Measurements from ENCODE around the gene TCL1A.

Gene TCL1A

GRCh38 chr14:95759941-95760340 is 46.0 kb upstream of the TCL1A start:
- Histone ChIP-seq H3K23ac (ENCODE audit: low read length in 2 of 2) (no peak overlapping the region), H3K79me1 (replicated peaks; ENCODE audit: low read length, poor library complexity, severe bottlenecking) (no peaks in the 10 kb centered on the region), H2BK15ac (ENCODE audit: low read depth, poor library complexity, severe bottlenecking) (no peak overlapping the region), H3K4me2 (ENCODE audit: low read length, poor library complexity, severe bottlenecking) (no peak overlapping the region), H3K9me3 (ENCODE audit: control insufficient read depth, low read length) (peaks cover 2% of the 10 kb centered on the region), H3K4me3 (ENCODE audit: insufficient read depth in 1 of 2, low read depth in 1 of 2, low read length in 2 of 2) (no peak overlapping the region), H2AK5ac (ENCODE audit: low read length, severe bottlenecking) (no peak overlapping the region), H2BK12ac (ENCODE audit: low read length in 2 of 2) (no peak overlapping the region), H2AFZ (ENCODE audit: low read depth, low read length) (no peak overlapping the region), H3K36me3 (ENCODE audit: control insufficient read depth in 1 of 2, insufficient read depth in 2 of 2, low read depth in 1 of 2, low read length in 2 of 2) (no peaks in the 10 kb centered on the region), H2BK120ac (ENCODE audit: low read depth, low read length) (no peak overlapping the region), H3K27ac (ENCODE audit: low read length, poor library complexity, severe bottlenecking) (no peak overlapping the region), H3K4me1 (ENCODE audit: control insufficient read depth, insufficient read depth, low read depth, low read length) (no peaks in the 10 kb centered on the region), H3K4ac (ENCODE audit: low read depth in 1 of 2, low read length in 2 of 2) (no peak overlapping the region), H2BK5ac (ENCODE audit: low read depth, low read length, poor library complexity, severe bottlenecking) (no peak overlapping the region), H3K27me3 (ENCODE audit: control insufficient read depth in 1 of 2, insufficient read depth in 1 of 2, low read length in 2 of 2) (peaks cover 0 to 3% of the 10 kb centered on the region in 2 experiments), H4K91ac (ENCODE audit: low read length) (no peak overlapping the region), H3K18ac (ENCODE audit: low read depth in 1 of 2, low read length in 2 of 2) (no peak overlapping the region), H3K9ac (ENCODE audit: low read length) (no peak overlapping the region), H4K8ac (ENCODE audit: low read length) (no peak overlapping the region), H3K14ac (ENCODE audit: low read length in 2 of 2) (no peak overlapping the region)
- DNase-seq: no peak

GRCh38 chr14:95758331-95758730 is 44.4 kb upstream of the TCL1A start:
- Histone ChIP-seq H4K8ac (ENCODE audit: low read length) (no peak overlapping the region), H3K79me1 (replicated peaks; ENCODE audit: low read length, poor library complexity, severe bottlenecking) (no peaks in the 10 kb centered on the region), H2BK15ac (ENCODE audit: low read depth, poor library complexity, severe bottlenecking) (no peak overlapping the region), H2AK5ac (ENCODE audit: low read length, severe bottlenecking) (no peak overlapping the region), H3K36me3 (ENCODE audit: control insufficient read depth in 1 of 2, insufficient read depth in 2 of 2, low read depth in 1 of 2, low read length in 2 of 2) (no peaks in the 10 kb centered on the region), H2AFZ (ENCODE audit: low read depth, low read length) (no peak overlapping the region), H3K4me3 (ENCODE audit: insufficient read depth in 1 of 2, low read depth in 1 of 2, low read length in 2 of 2) (no peak overlapping the region), H3K4me1 (ENCODE audit: control insufficient read depth, insufficient read depth, low read depth, low read length) (no peaks in the 10 kb centered on the region), H3K18ac (ENCODE audit: low read depth in 1 of 2, low read length in 2 of 2) (no peak overlapping the region), H3K4me2 (ENCODE audit: low read length, poor library complexity, severe bottlenecking) (no peak overlapping the region), H3K9ac (ENCODE audit: low read length) (no peak overlapping the region), H3K9me3 (ENCODE audit: control insufficient read depth, low read length) (no peaks in the 10 kb centered on the region), H4K91ac (ENCODE audit: low read length) (no peak overlapping the region), H2BK120ac (ENCODE audit: low read depth, low read length) (no peak overlapping the region), H3K23ac (ENCODE audit: low read length in 2 of 2) (no peak overlapping the region), H2BK5ac (ENCODE audit: low read depth, low read length, poor library complexity, severe bottlenecking) (no peak overlapping the region), H3K27ac (ENCODE audit: low read length, poor library complexity, severe bottlenecking) (no peak overlapping the region), H3K27me3 (ENCODE audit: control insufficient read depth in 1 of 2, insufficient read depth in 1 of 2, low read length in 2 of 2) (peaks cover 0 to 3% of the 10 kb centered on the region in 2 experiments), H3K14ac (ENCODE audit: low read length in 2 of 2) (no peak overlapping the region), H3K4ac (ENCODE audit: low read depth in 1 of 2, low read length in 2 of 2) (no peak overlapping the region), H2BK12ac (ENCODE audit: low read length in 2 of 2) (no peak overlapping the region)
- WGBS: 70% methylated on average over 7 of the region's 7 CpGs
- DNase-seq: no peak

DNA sequence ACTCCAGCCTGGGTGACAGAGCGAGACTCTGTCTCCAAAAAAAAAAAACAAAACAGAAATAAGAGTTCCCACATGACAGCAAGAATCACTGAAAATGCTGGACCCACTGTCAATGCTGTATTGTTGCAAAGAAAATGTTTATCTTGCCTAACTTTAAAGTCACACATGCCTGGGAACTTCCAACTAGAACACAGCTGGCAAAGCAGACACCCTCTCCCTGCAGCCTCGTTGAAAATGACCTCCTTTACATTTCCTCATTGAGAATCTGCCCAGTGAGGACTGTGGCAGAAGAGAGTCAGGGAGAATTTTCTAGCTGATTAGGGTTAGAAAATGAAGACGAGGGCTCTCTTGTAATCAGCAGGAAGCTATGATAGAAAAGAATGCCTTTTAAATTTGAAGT is 42.8 kb upstream of the TCL1A start:
- Histone ChIP-seq H3K4ac (ENCODE audit: low read depth in 1 of 2, low read length in 2 of 2) (no peak overlapping the region), H3K9ac (ENCODE audit: low read length) (no peak overlapping the region), H2AK5ac (ENCODE audit: low read length, severe bottlenecking) (no peak overlapping the region), H3K36me3 (ENCODE audit: control insufficient read depth in 1 of 2, insufficient read depth in 2 of 2, low read depth in 1 of 2, low read length in 2 of 2) (no peaks in the 10 kb centered on the region), H3K27me3 (ENCODE audit: control insufficient read depth in 1 of 2, insufficient read depth in 1 of 2, low read length in 2 of 2) (peaks cover 0 to 3% of the 10 kb centered on the region in 2 experiments), H3K27ac (ENCODE audit: low read length, poor library complexity, severe bottlenecking) (no peak overlapping the region), H2BK5ac (ENCODE audit: low read depth, low read length, poor library complexity, severe bottlenecking) (no peak overlapping the region), H3K23ac (ENCODE audit: low read length in 2 of 2) (no peak overlapping the region), H4K91ac (ENCODE audit: low read length) (no peak overlapping the region), H4K8ac (ENCODE audit: low read length) (no peak overlapping the region), H3K4me3 (ENCODE audit: insufficient read depth in 1 of 2, low read depth in 1 of 2, low read length in 2 of 2) (no peak overlapping the region), H3K14ac (ENCODE audit: low read length in 2 of 2) (no peak overlapping the region), H3K4me1 (ENCODE audit: control insufficient read depth, insufficient read depth, low read depth, low read length) (no peaks in the 10 kb centered on the region), H3K4me2 (ENCODE audit: low read length, poor library complexity, severe bottlenecking) (no peak overlapping the region), H3K18ac (ENCODE audit: low read depth in 1 of 2, low read length in 2 of 2) (no peak overlapping the region), H2BK12ac (ENCODE audit: low read length in 2 of 2) (no peak overlapping the region), H2BK120ac (ENCODE audit: low read depth, low read length) (no peak overlapping the region), H3K79me1 (replicated peaks; ENCODE audit: low read length, poor library complexity, severe bottlenecking) (no peaks in the 10 kb centered on the region), H2AFZ (ENCODE audit: low read depth, low read length) (no peak overlapping the region), H2BK15ac (ENCODE audit: low read depth, poor library complexity, severe bottlenecking) (no peak overlapping the region), H3K9me3 (ENCODE audit: control insufficient read depth, low read length) (no peaks in the 10 kb centered on the region)
- WGBS: 63% methylated on average over 2 of the region's 3 CpGs
- no peak for DNase-seq

- no peak overlapping the region for H3K4me2 ChIP-seq (ENCODE audit: low read length, poor library complexity, severe bottlenecking)
- H2AK5ac ChIP-seq (ENCODE audit: low read length, severe bottlenecking): no peak overlapping the region
- H2BK12ac ChIP-seq (ENCODE audit: low read length in 2 of 2): no peak overlapping the region
- H3K4ac ChIP-seq (ENCODE audit: low read depth in 1 of 2, low read length in 2 of 2): no peak overlapping the region
- no peak overlapping the region for H3K4me3 ChIP-seq (ENCODE audit: insufficient read depth in 1 of 2, low read depth in 1 of 2, low read length in 2 of 2)
- no peak overlapping the region for H3K9ac ChIP-seq (ENCODE audit: low read length)
- H3K27me3 ChIP-seq (ENCODE audit: control insufficient read depth in 1 of 2, insufficient read depth in 1 of 2, low read length in 2 of 2): no peaks in the 10 kb centered on the region
- H2BK5ac ChIP-seq (ENCODE audit: low read depth, low read length, poor library complexity, severe bottlenecking): no peak overlapping the region
- no peak overlapping the region for H2BK120ac ChIP-seq (ENCODE audit: low read depth, low read length)
- 57% methylated on average over 5 of the region's 6 CpGs for WGBS
- H3K27ac ChIP-seq (ENCODE audit: low read length, poor library complexity, severe bottlenecking): no peak overlapping the region
- peak overlapping the region in 1 of 2 experiments; percentile 74 for H3K23ac ChIP-seq (ENCODE audit: low read length in 2 of 2)
- no peaks in the 10 kb centered on the region for H3K9me3 ChIP-seq (ENCODE audit: control insufficient read depth, low read length)
- no peaks in the 10 kb centered on the region for H3K36me3 ChIP-seq (ENCODE audit: control insufficient read depth in 1 of 2, insufficient read depth in 2 of 2, low read depth in 1 of 2, low read length in 2 of 2)
- no peaks in the 10 kb centered on the region for H3K4me1 ChIP-seq (ENCODE audit: control insufficient read depth, insufficient read depth, low read depth, low read length)
- no peak overlapping the region for H2BK15ac ChIP-seq (ENCODE audit: low read depth, poor library complexity, severe bottlenecking)
- H3K79me1 ChIP-seq (replicated peaks; ENCODE audit: low read length, poor library complexity, severe bottlenecking): no peaks in the 10 kb centered on the region
- H3K18ac ChIP-seq (ENCODE audit: low read depth in 1 of 2, low read length in 2 of 2): no peak overlapping the region
- no peak overlapping the region for H2AFZ ChIP-seq (ENCODE audit: low read depth, low read length)
- H4K91ac ChIP-seq (ENCODE audit: low read length): no peak overlapping the region
- DNase-seq: no peak
- no peak overlapping the region for H4K8ac ChIP-seq (ENCODE audit: low read length)
- H3K14ac ChIP-seq (ENCODE audit: low read length in 2 of 2): no peak overlapping the region
Observed at GRCh38 chr14:95756127-95756526, 42.2 kb upstream of the TCL1A start.
